Activated naive CD4-positive, alpha-beta T cell treated with Interleukin-2 at 50 U/mL for 16 hours (primary cell): Measurements from ENCODE around the gene DUSP5.

Experiments
- DNase-seq: peaks from one replicate; pipeline ENCODE4 v3.0.0-alpha.2; 2020

Gene DUSP5

DNA sequence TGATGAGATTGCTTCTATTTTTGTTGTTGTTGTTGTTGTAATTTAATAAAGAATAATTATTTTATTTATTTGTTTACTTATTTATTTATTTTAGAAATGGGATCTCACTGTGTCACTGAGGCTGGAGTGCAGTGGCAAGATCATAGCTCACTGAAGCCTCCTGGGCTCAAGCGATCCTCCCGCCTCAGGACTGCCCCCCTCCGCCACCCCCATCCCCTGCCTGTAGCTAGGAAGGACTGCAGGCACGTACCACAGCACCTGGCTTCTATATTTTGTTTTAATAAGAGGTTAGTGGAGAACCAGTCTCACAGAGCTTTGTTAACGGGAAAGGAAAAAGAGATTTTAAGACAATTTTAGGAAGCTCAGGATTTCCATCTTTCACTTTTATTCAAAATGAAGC, 50.3 kb downstream of the DUSP5 start:
- DNase-seq: no peak

DNA sequence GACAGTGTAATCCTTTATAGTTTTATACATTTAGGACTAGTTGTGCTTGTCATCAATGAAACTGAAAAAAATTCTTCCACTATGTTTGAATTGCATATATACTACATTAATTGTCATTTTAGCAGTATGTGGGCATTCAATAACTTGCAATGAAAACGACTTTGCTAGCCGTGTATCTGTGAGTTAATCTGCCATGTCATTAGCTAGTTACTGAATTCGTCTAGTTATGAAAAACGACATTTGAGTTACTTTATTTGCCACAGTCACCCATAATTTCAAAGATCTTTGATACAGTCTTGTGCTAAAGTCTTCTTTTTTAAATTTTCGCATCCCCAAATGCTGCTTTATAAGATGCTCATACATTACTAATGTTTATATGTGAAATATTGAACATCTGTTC, 51.5 kb downstream of the DUSP5 start:
- no peak for DNase-seq

DNA sequence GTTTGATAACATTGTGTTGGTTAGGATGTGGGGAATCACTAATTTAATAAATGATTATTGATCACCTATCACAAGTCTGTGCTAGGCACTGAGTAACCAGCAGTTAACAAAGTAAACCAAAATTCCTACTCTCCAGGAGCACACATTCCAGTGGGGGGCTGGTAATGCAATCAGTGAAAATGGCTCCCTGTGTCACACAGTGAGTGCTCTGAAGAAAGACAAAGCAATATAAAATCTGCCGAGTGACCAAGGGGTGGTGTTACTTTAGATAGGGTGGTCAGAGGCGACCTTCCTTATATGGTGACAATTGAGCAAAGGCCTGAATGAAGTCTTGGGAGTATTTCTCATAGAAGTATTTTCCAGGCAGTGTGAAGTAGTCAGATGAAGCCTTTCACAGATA, 56.2 kb downstream of the DUSP5 start:
- DNase-seq: no peak

DNA sequence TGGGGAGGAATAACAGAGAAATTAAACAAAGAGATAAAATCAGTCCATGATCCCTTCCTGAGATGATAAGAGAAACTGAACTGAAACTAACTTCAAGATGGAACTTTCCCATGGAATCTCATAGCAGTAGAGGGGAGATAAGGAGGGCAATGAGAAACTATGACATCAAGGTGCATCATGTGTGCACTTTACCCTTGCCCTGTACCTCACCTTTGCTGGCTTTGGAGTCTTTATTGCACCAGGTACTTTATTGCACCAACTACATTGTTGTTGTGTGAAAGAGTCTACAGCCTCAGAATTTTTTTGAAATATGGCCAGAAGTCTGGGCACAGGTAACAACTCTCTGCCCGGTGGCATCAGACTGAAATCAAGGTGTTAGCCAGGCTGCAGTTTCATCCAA, 58.6 kb downstream of the DUSP5 start:
- DNase-seq: no peak

DNA sequence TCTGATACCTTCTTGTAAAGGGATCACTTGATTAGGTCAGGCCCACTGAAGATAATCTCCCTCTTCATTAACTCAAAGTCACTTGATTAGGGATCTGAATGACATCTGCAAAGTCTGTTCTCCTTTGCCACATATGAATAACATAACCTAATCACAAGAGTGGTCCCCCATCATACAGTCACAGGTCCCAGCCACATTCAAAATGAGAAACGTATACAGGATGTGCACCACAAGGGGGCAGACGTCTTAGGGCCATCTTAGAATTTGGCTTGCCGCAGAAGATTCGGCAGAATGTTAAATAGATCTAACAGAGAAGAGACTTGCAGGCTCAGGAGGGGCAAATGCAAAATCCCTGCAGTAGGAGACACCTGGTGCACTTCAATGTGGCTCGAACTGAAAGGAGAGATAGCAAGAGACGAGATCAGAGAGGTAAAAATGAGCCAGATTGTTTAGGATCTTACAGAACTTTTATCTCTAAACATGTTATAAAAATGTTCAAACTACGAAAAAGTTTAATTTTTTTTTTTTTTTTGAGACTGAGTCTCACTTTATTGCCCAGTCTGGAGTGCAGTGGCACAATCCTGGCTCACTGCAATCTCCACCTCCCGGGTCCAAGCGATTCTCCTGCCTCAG, 59.4 kb downstream of the DUSP5 start:
- peak; percentile 70 for DNase-seq

DNA sequence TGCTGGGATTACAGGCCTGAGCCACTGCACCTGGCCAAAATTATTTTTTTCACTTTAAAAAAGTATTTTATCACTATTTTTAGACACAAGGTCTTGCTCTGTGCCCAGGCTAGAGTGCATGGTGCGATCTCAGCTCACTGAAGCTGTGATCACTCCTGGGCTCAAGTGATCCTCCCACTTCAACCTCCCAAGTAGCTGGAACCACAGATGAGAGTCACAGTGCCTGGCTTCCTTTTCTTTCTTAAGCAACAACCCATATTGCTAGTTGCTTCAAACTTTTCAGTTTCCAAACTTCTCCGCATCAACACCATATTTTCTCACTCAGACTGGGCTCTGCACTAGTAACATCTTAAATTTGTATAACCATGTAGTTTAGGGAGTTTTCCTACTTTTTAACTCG, 60.3 kb downstream of the DUSP5 start:
- no peak for DNase-seq

DNA sequence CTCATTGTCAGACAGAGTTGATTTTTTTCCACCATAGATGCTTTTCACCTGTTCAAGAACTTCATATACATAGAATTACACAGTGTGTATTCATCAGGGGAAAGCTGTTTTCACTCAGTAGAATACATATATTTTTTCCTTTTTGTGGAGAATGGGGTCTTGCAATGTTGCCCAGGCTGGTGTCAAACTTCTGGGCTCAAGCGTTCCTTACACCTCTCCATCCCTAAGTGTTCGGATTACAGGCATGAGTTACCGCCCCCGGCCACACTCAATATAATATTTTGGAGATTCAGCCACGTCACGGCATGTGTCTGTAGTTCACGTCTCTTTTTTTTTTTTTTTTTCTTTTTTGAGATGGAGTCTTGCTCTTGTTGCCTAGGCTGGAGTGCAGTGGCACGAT, 62.3 kb downstream of the DUSP5 start:
- no peak for DNase-seq
